ENCODE results near the gene ARHGDIB.

Gene ARHGDIB

GRCh38 chr12:14923944-14924343 lies 37.5 kb downstream of the ARHGDIB start:
- no peak for DNase-seq

GRCh38 chr12:14921218-14921617 lies 40.2 kb downstream of the ARHGDIB start:
- DNase-seq = no peak

- no peak for DNase-seq
Observed at GRCh38 chr12:14920475-14921126, 40.8 kb downstream of the ARHGDIB start.

GRCh38 chr12:14919455-14919854 lies 41.9 kb downstream of the ARHGDIB start:
- no peak for DNase-seq

GRCh38 chr12:14915736-14916135 lies 45.7 kb downstream of the ARHGDIB start:
- no peak for DNase-seq

DNA sequence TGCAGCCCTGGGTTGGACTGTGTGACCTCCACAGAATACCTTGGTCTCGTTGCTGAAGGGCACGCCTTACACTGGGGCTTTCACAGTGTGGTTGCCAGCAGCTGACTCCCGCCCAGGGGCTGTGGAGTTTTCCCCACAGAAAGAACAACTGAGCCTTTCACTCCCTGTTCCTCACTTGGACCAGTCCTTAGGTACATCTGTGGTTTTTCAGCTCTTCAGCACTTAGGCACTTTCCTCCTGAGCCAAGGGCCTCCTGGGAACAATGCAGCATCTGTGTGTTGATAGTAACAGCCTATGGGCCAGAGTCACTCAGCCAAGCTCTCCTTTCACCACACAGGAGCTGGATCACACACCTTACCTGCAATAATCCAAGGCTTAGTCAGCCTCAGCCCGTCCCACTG lies 48.0 kb downstream of the ARHGDIB start:
- no peak for DNase-seq

GRCh38 chr12:14911131-14911530 lies 50.3 kb downstream of the ARHGDIB start:
- DNase-seq = no peak

DNA sequence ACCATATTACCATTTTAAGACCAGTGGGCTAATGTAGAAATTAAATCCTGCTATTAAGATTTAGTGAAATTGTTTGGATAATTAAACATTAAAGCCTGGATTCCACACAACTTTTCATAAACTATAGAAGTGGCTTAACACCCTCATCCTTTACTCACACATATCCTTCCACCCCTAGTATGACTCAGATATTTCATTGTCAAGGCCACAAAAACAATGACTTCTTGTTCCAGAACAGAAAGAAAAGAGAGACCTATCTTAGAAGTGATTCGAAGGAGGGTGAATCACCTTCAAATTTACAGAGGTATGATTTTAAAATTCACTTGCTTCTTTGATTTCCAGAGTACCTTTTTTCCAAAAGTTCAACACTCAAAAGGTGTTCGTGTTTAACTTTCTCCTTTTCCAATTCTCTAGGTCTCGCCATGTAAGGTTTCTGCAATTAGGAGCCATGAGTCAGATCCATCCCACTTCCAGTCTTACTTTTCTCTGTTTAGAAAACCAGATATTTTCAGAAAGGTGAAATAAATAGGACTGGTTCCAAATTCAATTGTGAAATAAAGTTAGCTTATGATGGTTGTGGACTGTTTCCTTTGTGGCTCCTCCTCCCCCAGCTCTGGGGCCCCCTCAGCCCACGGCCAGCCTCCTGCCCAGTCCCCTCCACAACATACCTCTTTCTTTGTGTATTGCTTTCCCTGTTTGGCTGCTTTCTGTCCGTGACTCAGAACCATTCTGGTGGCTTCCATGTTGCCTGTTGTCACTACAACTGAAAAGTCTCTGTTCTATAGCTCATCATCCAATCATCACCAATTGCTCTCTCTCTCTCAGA lies 51.1 kb downstream of the ARHGDIB start:
- no peak for DNase-seq

DNA sequence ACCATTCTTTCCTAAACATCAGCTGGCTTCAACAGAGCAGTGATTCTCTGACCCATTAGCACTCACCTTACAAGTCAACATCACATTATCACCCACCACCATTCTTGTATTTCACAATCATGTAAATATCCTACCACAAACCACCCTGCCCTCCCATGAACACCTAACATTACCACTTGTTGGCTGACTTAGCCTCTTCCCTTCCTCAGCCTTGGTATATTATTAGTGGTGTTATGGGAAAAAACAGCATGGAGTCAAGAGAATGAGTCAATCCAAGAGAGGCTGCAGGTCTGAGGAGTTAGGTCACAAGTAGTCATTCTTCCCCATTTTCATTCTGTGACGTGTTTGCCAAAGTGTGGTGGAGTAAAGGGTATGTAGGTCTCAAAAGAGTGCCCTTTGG lies 53.4 kb downstream of the ARHGDIB start:
- no peak for DNase-seq

- no peak for DNase-seq
Observed at GRCh38 chr12:14906114-14906513, 55.3 kb downstream of the ARHGDIB start.

- peak; percentile 6 for DNase-seq
Observed at GRCh38 chr12:14905269-14906004, 56.0 kb downstream of the ARHGDIB start.

DNA sequence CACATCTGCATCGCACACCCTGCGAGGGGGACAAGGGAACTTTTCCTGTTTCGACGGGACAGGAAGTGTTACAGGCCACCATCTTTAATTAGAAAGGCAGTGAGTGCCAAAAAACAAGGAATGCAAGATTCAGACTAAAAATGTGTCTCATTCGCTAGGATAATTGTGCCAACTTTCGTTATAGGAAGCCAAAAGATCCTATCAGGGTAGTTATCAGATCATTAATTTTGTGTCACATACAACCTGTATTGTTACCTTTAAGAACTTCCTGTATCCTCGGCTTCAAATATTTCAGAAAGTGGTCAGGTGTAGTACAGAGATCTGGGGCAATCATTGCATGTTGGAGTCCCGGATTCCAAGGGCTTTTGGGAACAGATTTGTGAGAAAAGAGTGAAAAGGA lies 56.5 kb downstream of the ARHGDIB start:
- no peak for DNase-seq

GRCh38 chr12:14903386-14904098 lies 57.9 kb downstream of the ARHGDIB start:
- DNase-seq = no peak

- peak; percentile 3 for DNase-seq
Observed at GRCh38 chr12:14902465-14902864, 58.9 kb downstream of the ARHGDIB start.

DNA sequence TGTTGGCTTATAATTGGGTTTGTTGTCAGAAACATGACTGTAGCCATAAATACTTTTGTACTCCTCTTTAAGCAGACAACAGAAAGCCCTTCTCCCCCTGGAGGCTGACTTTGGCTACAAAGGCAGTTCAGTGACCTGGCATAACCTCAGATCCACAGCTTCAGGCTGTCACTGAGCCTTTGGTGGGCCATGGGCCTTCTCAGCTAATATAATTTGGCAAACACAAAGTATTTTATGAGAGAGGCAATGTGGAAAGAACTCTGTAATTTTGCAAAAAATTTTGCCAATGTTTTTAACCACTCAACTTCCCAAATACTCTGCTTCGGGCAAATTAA lies 60.2 kb downstream of the ARHGDIB start:
- DNase-seq = no peak

DNA sequence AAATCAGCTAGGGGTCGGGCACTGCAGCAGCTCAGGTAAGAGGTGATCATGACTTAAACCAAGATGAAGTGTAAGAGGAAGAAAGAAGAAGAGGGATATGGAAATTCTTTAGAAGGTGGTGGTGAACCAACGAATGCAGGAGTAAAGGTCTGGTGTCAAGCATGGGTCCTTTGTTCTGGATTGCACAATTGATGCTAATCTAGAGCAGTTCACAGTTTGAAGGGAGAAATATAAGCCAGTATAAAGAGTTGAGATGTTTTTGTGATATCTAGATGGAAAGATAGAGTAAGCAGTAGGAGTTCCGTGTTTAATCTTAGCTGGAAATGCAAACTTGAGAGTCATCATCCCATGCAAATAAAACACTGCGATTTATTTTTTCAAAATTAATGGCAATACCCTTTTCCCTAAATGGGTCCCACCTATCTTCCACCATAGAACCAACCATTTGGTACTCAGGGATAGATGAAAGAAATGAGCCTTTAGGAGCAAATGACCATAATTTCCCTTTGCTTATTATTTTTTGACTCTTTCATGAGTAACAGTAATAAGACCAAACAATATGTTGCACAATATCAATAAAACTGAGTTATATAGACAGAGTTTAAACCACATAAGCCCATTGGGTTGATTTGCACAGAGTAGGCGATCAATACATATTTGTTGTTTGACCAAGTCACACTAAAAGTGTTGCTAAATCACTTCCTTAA lies 60.7 kb downstream of the ARHGDIB start:
- DNase-seq = no peak

DNA sequence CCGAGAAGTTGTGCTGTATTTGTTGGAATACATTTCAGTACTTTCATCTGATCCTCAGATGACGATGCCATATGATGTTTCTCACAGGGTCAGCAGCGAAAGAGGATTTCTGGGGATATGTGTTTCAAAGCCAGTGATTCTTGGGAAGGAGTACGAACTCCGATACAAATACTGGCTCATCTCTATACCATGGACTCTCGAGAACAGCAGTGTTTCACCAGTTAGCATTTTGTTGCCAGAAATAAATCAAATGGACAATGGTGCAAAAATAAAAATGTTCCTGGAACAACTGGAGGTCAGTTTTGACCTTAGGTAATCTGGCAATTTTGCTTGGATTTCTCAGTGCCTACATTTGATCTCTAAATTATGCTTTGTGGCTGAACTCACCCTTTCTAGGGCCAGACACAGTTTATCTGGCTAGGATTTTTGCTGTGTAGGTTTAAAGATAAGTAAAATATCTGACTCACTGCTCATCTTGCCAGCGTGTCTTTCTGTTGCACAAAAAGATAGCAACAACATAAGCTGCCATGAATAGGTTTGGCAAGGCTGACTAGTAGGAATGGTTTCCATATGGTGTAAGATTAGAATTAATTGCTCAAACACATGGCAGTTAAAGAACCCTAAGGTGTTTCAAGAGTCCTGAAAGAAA lies 64.8 kb downstream of the ARHGDIB start:
- DNase-seq = no peak

GRCh38 chr12:14893506-14894250 lies 67.7 kb downstream of the ARHGDIB start:
- no peak for DNase-seq

DNA sequence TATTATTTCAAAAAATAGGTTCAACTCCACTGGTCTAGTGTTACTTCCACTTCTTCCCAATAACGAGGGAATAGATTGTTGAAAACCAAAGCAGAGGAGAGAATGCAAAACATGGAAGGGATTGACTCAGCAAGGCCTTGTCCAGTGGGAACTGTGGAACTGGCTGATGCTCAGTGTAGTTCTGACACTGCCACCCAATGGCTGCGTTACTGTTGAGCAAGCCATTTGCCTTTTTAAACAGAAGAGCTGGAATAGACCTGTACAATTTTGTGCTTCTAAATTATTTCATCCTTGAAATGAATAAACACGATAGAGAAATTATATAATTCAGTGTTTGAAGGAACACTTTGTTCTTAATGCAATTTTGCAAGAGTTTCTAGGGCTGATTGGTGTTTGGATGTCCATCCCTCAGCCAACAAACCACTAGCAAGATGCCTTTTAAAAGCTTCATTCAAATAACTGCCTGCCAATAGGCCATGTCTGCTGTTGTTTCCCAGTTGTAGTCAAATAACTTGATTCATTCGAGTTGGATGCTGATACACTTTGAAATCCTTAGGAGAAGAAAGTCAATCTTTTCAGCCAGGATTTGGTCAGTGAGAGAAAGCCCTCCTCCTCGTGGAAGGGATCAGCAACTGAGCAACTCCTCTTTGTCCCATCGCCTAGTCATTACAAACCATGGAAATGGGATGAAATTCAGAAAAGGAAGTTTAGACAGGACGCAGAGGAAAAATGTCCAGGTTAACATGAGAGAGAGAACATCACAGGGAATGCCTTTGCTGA lies 68.5 kb downstream of the ARHGDIB start:
- no peak for DNase-seq

Data from NCI-H1105 treated with DMSO at 0.1 percent for 48 hours (cell line).